Stimulated activated naive CD8-positive, alpha-beta T cell treated with anti-CD3 and anti-CD28 coated beads, Interleukin-15, Interleukin-2, amounts not matched to agents 100 U/mL and 50 U/mL, for 24 hours (primary cell): Measurements from ENCODE around the gene LETM1.

ENCODE experiments used
- ATAC-seq: fragments of 150-1000 bp; cut with Tn5 transposase; one replicate; pipeline ENCODE4 v1.10.0; 2021
- DNase-seq: peaks from one replicate; pipeline ENCODE4 v3.0.0; 2021

LETM1 gene

DNA sequence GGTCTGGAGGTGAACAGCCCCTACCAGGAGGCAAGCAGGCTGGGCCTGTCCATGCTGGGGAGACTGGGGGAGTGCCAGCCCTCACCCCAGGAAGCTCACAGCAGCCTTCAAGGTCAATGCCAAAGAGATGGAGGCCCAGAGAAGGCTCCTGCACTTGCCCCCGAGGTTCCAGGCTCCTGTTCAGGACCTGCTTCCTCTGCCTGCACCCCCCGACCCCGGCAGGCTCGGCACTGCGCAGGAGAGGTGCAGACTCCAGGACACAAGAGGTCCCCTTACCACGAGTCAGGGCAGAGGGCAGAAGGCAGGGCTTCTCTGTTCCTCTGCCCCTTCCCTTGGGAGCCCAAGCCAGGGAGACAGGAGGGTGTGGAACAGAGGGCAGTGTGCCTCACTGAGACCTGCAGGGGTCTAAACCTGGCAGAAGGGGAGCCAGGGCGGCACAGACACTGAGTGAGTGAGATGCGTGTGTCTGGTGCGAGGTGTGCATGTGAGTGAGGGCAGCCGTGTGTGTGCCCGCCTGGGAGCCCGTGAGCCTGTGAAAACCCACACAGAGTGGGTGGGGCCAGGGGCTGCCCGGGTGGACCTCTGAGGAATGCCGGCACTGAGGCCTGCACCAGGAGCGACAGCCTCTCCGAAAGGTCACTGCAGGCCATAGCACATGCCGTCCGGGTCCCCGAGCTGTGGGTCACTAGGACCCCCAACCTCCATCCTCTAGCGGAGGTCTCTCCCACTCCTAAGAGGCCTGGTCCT, 93.5 kb downstream of the LETM1 start:
- DNase-seq (no peak), ATAC-seq (no peak)
